Neural crest cell (in vitro differentiated cells): Measurements from ENCODE around the gene PKNOX1. TPM values are rescaled to one million over a fixed set of nuclear protein-coding genes. Genes with fewer than 3 reads are reported as not detected.
"Not testable (repeated sequence)": the region's sequence is repeated elsewhere in the genome, so short reads cannot be mapped to it uniquely, and the experiment has no call there.

ENCODE experiments used
- DNase-seq: peaks from one replicate; pipeline ENCODE4 v3.0.0; 2021; ENCODE audit warnings: low read depth, mixed read lengths, low spot score
- H3K27ac Mint-ChIP-seq: one replicate; pipeline ENCODE4 v1.8.0; 2021; ENCODE audit warnings: mild to moderate bottlenecking, mixed read lengths; ENCODE audit not compliant: unreplicated experiment
- H3K27me3 Mint-ChIP-seq: 2 replicates; pipeline ENCODE4 v1.8.0; 2021; ENCODE audit warnings: low read depth, mild to moderate bottlenecking, mixed read lengths
- H3K36me3 Mint-ChIP-seq: 2 replicates; pipeline ENCODE4 v1.8.0; 2021; ENCODE audit warnings: low read depth, mild to moderate bottlenecking, mixed read lengths
- H3K4me1 Mint-ChIP-seq: 2 replicates; pipeline ENCODE4 v1.8.0; 2021; ENCODE audit warnings: mixed read lengths
- H3K4me3 Mint-ChIP-seq: one replicate; pipeline ENCODE4 v1.8.0; 2021; ENCODE audit warnings: mild to moderate bottlenecking, mixed read lengths
- H3K9me3 Mint-ChIP-seq: 2 replicates; pipeline ENCODE4 v1.8.0; 2021; ENCODE audit warnings: mixed read lengths
- total RNA-seq: library from RNA; stranded (reverse); gene quantifications from 2 replicates; pipeline ENCODE4 v1.2.1, GENCODE V29; 2021

The PKNOX1 gene
- total RNA-seq, 1 donor from 2014 or later = 19.3 TPM

- H3K4me3 Mint-ChIP-seq, H3K9me3 Mint-ChIP-seq, H3K27me3 Mint-ChIP-seq, DNase-seq, H3K27ac Mint-ChIP-seq, H3K36me3 Mint-ChIP-seq, H3K4me1 Mint-ChIP-seq: not testable (repeated sequence)
Measured at GRCh38 chr21:43045876-43046821, 71.8 kb downstream of the PKNOX1 start.

GRCh38 chr21:43053112-43053511 is 78.8 kb downstream of the PKNOX1 start:
- DNase-seq, H3K36me3 Mint-ChIP-seq, H3K4me1 Mint-ChIP-seq, H3K4me3 Mint-ChIP-seq, H3K27ac Mint-ChIP-seq, H3K27me3 Mint-ChIP-seq, H3K9me3 Mint-ChIP-seq: not testable (repeated sequence)

GRCh38 chr21:43062955-43063664 is 88.7 kb downstream of the PKNOX1 start:
- H3K4me3 Mint-ChIP-seq, DNase-seq, H3K36me3 Mint-ChIP-seq, H3K27me3 Mint-ChIP-seq, H3K27ac Mint-ChIP-seq, H3K4me1 Mint-ChIP-seq, H3K9me3 Mint-ChIP-seq: not testable (repeated sequence)

GRCh38 chr21:43064265-43064917 is 90.0 kb downstream of the PKNOX1 start:
- H3K27me3 Mint-ChIP-seq, H3K36me3 Mint-ChIP-seq, H3K27ac Mint-ChIP-seq, H3K9me3 Mint-ChIP-seq, H3K4me1 Mint-ChIP-seq, DNase-seq, H3K4me3 Mint-ChIP-seq: not testable (repeated sequence)

GRCh38 chr21:43065991-43066390 is 91.6 kb downstream of the PKNOX1 start:
- H3K27me3 Mint-ChIP-seq, H3K4me3 Mint-ChIP-seq, H3K36me3 Mint-ChIP-seq, H3K9me3 Mint-ChIP-seq, H3K27ac Mint-ChIP-seq, DNase-seq, H3K4me1 Mint-ChIP-seq: not testable (repeated sequence)

- not testable (repeated sequence) for H3K4me1 Mint-ChIP-seq, H3K9me3 Mint-ChIP-seq
Measured at GRCh38 chr21:43066690-43067089, 92.3 kb downstream of the PKNOX1 start.

GRCh38 chr21:43068065-43068464 is 93.7 kb downstream of the PKNOX1 start:
- H3K4me1 Mint-ChIP-seq, H3K36me3 Mint-ChIP-seq, DNase-seq, H3K27me3 Mint-ChIP-seq, H3K4me3 Mint-ChIP-seq, H3K9me3 Mint-ChIP-seq, H3K27ac Mint-ChIP-seq: not testable (repeated sequence)

More at GRCh38 chr21:43066690-43067089, 92.3 kb downstream of the PKNOX1 start:
- not testable (repeated sequence) for H3K36me3 Mint-ChIP-seq, H3K27me3 Mint-ChIP-seq, H3K4me3 Mint-ChIP-seq, H3K27ac Mint-ChIP-seq, DNase-seq

- H3K4me3 Mint-ChIP-seq, DNase-seq, H3K36me3 Mint-ChIP-seq, H3K9me3 Mint-ChIP-seq, H3K27ac Mint-ChIP-seq, H3K4me1 Mint-ChIP-seq, H3K27me3 Mint-ChIP-seq: not testable (repeated sequence)
Measured at GRCh38 chr21:43069682-43070081, 95.3 kb downstream of the PKNOX1 start.

- DNase-seq, H3K4me1 Mint-ChIP-seq, H3K9me3 Mint-ChIP-seq, H3K36me3 Mint-ChIP-seq, H3K4me3 Mint-ChIP-seq, H3K27ac Mint-ChIP-seq, H3K27me3 Mint-ChIP-seq: not testable (repeated sequence)
Measured at GRCh38 chr21:43072742-43073141, 98.4 kb downstream of the PKNOX1 start.

GRCh38 chr21:43074401-43075169 is 100.2 kb downstream of the PKNOX1 start:
- not testable (repeated sequence) for H3K4me1 Mint-ChIP-seq, DNase-seq, H3K27ac Mint-ChIP-seq, H3K4me3 Mint-ChIP-seq, H3K36me3 Mint-ChIP-seq, H3K27me3 Mint-ChIP-seq, H3K9me3 Mint-ChIP-seq

GRCh38 chr21:43075170-43076022 is 101.0 kb downstream of the PKNOX1 start, which contains the start of gene CBS:
TSS of gene CBS (minus strand) at chr21:43075835. CDS start at chr21:43072193, 3,642 bp downstream.
- H3K4me1 Mint-ChIP-seq, H3K27me3 Mint-ChIP-seq, H3K36me3 Mint-ChIP-seq, H3K4me3 Mint-ChIP-seq, H3K9me3 Mint-ChIP-seq, DNase-seq, H3K27ac Mint-ChIP-seq: not testable (repeated sequence)

GRCh38 chr21:43076023-43076637 is 101.8 kb downstream of the PKNOX1 start:
- not testable (repeated sequence) for H3K27ac Mint-ChIP-seq, H3K4me3 Mint-ChIP-seq, H3K9me3 Mint-ChIP-seq, H3K4me1 Mint-ChIP-seq, H3K27me3 Mint-ChIP-seq, H3K36me3 Mint-ChIP-seq, DNase-seq
